Esophagus squamous epithelium (tissue), 5 donors: Measurements from ENCODE around the gene CTNNA3. TPM values are rescaled to one million over a fixed set of nuclear protein-coding genes. Genes with fewer than 3 reads are reported as not detected.

Source experiments
- DNase-seq: peaks from one replicate; lab custom pipeline; 2025; lab: John Stamatoyannopoulos, UW
- H3K27ac ChIP-seq, 4 donors: fragments of 200-600 bp; sonication (generic); one replicate each; pipeline ENCODE4 v1.5.1; 2016 to 2019; ENCODE audit warnings: mild to moderate bottlenecking in 1 of 4
- H3K27me3 ChIP-seq, 4 donors: fragments of 200-600 bp; sonication (generic); 1 replicate in 3 of 4; 2 replicates in 1 of 4; pipeline versions ENCODE4 v1.5.1 to v1.6.0; 2017 to 2021; ENCODE audit warnings: antibody characterized with exemption in 1 of 4
- H3K36me3 ChIP-seq, 3 donors: fragments of 200-600 bp; sonication (generic); one replicate each; pipeline ENCODE4 v1.5.1; 2016 to 2019
- H3K4me1 ChIP-seq, 3 donors: fragments of 200-600 bp; sonication (generic); one replicate each; pipeline ENCODE4 v1.5.1; 2017 to 2019
- H3K4me3 ChIP-seq, 4 donors: fragments of 200-600 bp; sonication (generic); 1 replicate in 3 of 4; 2 replicates in 1 of 4; pipeline ENCODE4 v1.5.1; 2016 to 2019; ENCODE audit warnings: mild to moderate bottlenecking in 2 of 4, moderate library complexity in 1 of 4
- H3K9me3 ChIP-seq, 3 donors: fragments of 200-600 bp; sonication (generic); one replicate each; pipeline ENCODE4 v1.5.1; 2016 to 2019
- POLR2A ChIP-seq, 4 donors: fragments of 450-650 bp; IDR thresholded peaks; one replicate each; pipeline ENCODE4 v1.6.1; 2017; ENCODE audit warnings: antibody characterized with exemption in 4 of 4, mild to moderate bottlenecking in 4 of 4, moderate library complexity in 3 of 4
- WGBS, 2 donors: methylation state at CpG; one replicate each; pipeline ENCODE4 v1.1.5; 2018; 5-methylcytosine and 5-hydroxymethylcytosine counted together
- intact Hi-C: fragments of 100-400 bp; cut with DNase I; formaldehyde crosslinking; loops from one replicate; pipeline ENCODE4 v1.15.0; 2022
- total RNA-seq, 4 donors: library from RNA; depleted of rRNA; stranded (reverse); fragments of >200 nt; gene quantifications; one replicate each; pipeline ENCODE4 v1.1.0, GENCODE V29; 2016
- TF ChIP-seq, protein P1 (sequence below), 6 experiments: fragments of 450-650 bp in 4 of 6; fragments of 200-600 bp in 2 of 6; sonication (generic) in 2 of 6; IDR thresholded peaks; one replicate each; pipeline ENCODE4 v1.5.1; 2016 to 2019; ENCODE audit warnings: antibody characterized with exemption in 6 of 6, mild to moderate bottlenecking in 4 of 6, moderate library complexity in 4 of 6
- donor health status: DM: yes; HTN: yes; CAD: no.

The CTNNA3 gene
- total RNA-seq, 4 donors from 2014 or later: 0.29 to 1.9 (median 0.61) TPM; not detected in 1

DNA sequence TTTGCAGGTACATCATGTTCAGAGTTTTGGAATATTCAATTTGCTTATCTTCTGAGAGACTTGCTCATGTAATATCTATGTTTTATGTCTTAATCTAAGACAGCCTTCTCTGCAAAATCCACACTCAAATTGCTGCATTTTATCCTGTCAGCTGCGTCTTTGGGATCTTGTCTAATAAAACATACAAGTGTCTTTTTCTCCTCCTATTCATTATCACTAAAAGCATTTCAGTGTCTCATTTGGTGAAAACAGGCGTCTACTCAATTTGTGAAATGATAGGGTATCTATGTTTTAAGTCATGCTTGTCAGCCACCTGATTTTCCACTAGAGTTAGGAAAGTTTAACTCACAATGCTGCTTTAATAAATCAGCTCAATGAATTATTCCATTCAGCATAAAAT is 882.9 kb downstream of the CTNNA3 start:
- 59 to 72% methylated on average over 2 of the region's 2 CpGs for WGBS, 2 donors
- no peaks in the 10 kb centered on the region for H3K9me3 ChIP-seq
- H3K36me3 ChIP-seq: no peaks in the 10 kb centered on the region
- TF ChIP-seq POLR2A (IDR thresholded peaks at IDR 0.05): no peak
- TF ChIP-seq, protein P1, sequence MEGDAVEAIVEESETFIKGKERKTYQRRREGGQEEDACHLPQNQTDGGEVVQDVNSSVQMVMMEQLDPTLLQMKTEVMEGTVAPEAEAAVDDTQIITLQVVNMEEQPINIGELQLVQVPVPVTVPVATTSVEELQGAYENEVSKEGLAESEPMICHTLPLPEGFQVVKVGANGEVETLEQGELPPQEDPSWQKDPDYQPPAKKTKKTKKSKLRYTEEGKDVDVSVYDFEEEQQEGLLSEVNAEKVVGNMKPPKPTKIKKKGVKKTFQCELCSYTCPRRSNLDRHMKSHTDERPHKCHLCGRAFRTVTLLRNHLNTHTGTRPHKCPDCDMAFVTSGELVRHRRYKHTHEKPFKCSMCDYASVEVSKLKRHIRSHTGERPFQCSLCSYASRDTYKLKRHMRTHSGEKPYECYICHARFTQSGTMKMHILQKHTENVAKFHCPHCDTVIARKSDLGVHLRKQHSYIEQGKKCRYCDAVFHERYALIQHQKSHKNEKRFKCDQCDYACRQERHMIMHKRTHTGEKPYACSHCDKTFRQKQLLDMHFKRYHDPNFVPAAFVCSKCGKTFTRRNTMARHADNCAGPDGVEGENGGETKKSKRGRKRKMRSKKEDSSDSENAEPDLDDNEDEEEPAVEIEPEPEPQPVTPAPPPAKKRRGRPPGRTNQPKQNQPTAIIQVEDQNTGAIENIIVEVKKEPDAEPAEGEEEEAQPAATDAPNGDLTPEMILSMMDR (IDR thresholded peaks at IDR 0.05): no peak
- no peak for DNase-seq
- intact Hi-C loops: no loop called here
- no peak overlapping the region for H3K4me3 ChIP-seq
- H3K27me3 ChIP-seq: no peaks in the 10 kb centered on the region
- no peak overlapping the region for H3K27ac ChIP-seq
- no peaks in the 10 kb centered on the region for H3K4me1 ChIP-seq

DNA sequence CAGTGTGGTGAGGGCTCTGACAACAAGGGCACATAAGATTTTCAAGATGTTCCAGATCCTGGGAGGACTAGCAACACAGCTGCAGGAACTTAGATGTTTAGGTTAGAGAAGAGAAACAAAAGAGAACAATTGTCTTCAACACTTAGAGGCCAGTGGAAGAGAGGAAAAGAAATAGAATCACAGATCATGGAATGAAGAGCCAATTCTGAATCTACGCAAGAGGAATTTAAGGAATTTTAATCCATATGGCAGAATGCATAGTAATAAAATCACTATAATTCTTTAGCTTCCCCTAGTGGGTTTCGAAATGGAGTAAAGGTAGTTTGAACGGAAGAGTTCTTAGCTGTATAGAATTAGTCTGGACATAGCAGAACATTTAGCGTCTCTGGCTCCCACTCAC is 884.8 kb downstream of the CTNNA3 start:
- no peak for TF ChIP-seq POLR2A (IDR thresholded peaks at IDR 0.05)
- TF ChIP-seq, protein P1 (IDR thresholded peaks at IDR 0.05): no peak
- intact Hi-C loops: no loop called here

DNA sequence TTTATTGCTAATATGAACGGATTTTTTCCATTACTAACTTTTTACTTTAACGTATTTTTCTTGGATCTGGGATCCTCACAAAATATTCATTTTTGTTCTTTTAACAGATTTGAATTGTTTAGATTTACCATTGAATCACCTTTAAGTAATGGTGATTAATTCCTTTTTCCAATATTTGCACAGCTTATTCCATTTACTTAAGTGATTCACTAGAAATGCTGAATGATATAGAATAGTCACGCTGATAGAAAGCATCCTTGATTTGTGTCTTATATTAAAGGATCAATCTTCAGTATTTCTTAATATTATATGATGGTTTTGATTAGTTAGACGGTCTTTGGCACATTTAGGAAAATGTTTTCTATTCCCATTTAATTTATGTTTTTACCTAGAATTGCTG is 886.6 kb downstream of the CTNNA3 start:
- H3K4me3 ChIP-seq: no peak overlapping the region
- 82 to 83% methylated on average over 4 of the region's 4 CpGs for WGBS, 2 donors
- no peaks in the 10 kb centered on the region for H3K27me3 ChIP-seq
- no peak for DNase-seq
- intact Hi-C loops: no loop called here
- no peak overlapping the region for H3K27ac ChIP-seq
- no peaks in the 10 kb centered on the region for H3K9me3 ChIP-seq
- no peaks in the 10 kb centered on the region for H3K36me3 ChIP-seq
- no peaks in the 10 kb centered on the region for H3K4me1 ChIP-seq
- TF ChIP-seq, protein P1 (IDR thresholded peaks at IDR 0.05): no peak
- TF ChIP-seq POLR2A (IDR thresholded peaks at IDR 0.05): no peak

More for the DNA sequence above, 884.8 kb downstream of the CTNNA3 start:
- no peak for DNase-seq
- H3K36me3 ChIP-seq: no peaks in the 10 kb centered on the region
- H3K27me3 ChIP-seq: no peaks in the 10 kb centered on the region
- no peak overlapping the region for H3K4me3 ChIP-seq
- WGBS, 2 donors: 77 to 89% methylated on average over 4 of the region's 4 CpGs
- H3K27ac ChIP-seq: no peak overlapping the region
- H3K4me1 ChIP-seq: no peaks in the 10 kb centered on the region
- no peaks in the 10 kb centered on the region for H3K9me3 ChIP-seq

DNA sequence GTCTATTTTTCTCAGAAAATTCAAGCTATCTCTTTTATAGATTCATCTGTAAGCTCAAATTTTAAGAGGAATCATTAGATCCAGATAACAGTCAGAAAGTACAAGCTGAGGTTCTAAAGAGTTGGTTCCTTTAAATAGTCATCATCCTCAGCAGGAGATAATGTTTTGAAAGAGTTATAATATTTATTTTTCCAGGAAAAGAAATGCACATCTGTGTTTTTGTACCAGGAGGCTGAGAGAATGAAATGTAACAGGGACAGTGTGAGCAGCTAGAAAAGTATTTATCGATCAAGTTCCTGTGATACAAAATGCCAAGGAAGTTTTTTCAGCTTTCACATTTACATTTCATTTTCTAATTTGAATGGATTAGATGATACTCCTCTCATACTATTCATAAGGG is 890.4 kb downstream of the CTNNA3 start:
- Histone ChIP-seq H3K4me3 (no peak overlapping the region), H3K9me3 (no peaks in the 10 kb centered on the region), H3K4me1 (no peaks in the 10 kb centered on the region), H3K27me3 (no peaks in the 10 kb centered on the region), H3K36me3 (no peaks in the 10 kb centered on the region), H3K27ac (no peak overlapping the region)
- TF ChIP-seq, protein P1 (IDR thresholded peaks at IDR 0.05): no peak
- no peak for TF ChIP-seq POLR2A (IDR thresholded peaks at IDR 0.05)
- DNase-seq: no peak
- intact Hi-C loops: no loop called here
- WGBS, 2 donors: 73 to 100% methylated on average over 1 of the region's 1 CpG

DNA sequence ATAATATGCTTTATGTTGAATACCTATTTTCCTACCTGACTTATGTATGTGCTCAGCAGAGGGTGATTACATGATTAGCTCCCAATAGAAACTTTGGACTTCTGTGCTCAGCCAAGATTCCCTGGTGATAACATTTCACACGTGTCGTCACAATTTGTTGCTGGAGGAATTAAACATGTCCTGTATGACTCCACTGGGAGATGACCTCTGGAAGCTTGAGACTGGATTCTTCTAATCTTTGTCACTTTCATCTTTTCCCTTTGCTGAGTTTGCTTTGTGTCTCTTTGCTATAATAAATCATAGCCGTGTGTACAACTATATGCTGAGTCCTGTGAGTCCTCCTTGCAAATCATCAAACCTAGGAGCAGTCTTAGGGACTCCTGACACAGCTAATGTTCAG is 891.0 kb downstream of the CTNNA3 start:
- no peaks in the 10 kb centered on the region for H3K4me1 ChIP-seq
- H3K36me3 ChIP-seq: no peaks in the 10 kb centered on the region
- no peak overlapping the region for H3K27ac ChIP-seq
- intact Hi-C loops: no loop called here
- WGBS, 2 donors: 25 to 28% methylated on average over 3 of the region's 3 CpGs
- H3K9me3 ChIP-seq: no peaks in the 10 kb centered on the region
- DNase-seq: no peak
- TF ChIP-seq, protein P1 (IDR thresholded peaks at IDR 0.05): no peak
- TF ChIP-seq POLR2A (IDR thresholded peaks at IDR 0.05): no peak
- no peak overlapping the region for H3K4me3 ChIP-seq
- H3K27me3 ChIP-seq: no peaks in the 10 kb centered on the region
